ENCODE results near the gene C1orf226.
"Not testable (repeated sequence)": the region's sequence is repeated elsewhere in the genome, so short reads cannot be mapped to it uniquely, and the experiment has no call there.

The C1orf226 gene

GRCh38 chr1:162407539-162407938 is 26.0 kb downstream of the C1orf226 start:
- DNase-seq (ENCODE audit: low read depth), result no peak

GRCh38 chr1:162412002-162412401 is 30.5 kb downstream of the C1orf226 start, which contains the start of gene SH2D1B:
TSS of gene SH2D1B (minus strand) at chr1:162412136. CDS start at chr1:162412016, 120 bp downstream.
- DNase-seq (ENCODE audit: low read depth), result no peak

- no peak for DNase-seq (ENCODE audit: low read depth)
Observed at GRCh38 chr1:162416215-162416614, 34.7 kb downstream of the C1orf226 start.

- DNase-seq (ENCODE audit: low read depth), result no peak
Observed at GRCh38 chr1:162416909-162417308, 35.4 kb downstream of the C1orf226 start.

GRCh38 chr1:162417650-162418049 is 36.1 kb downstream of the C1orf226 start:
- no peak for DNase-seq (ENCODE audit: low read depth)

GRCh38 chr1:162418584-162418983 is 37.1 kb downstream of the C1orf226 start:
- not testable (repeated sequence) for DNase-seq (ENCODE audit: low read depth)

- DNase-seq (ENCODE audit: low read depth), result not testable (repeated sequence)
Observed at GRCh38 chr1:162419450-162419931, 38.0 kb downstream of the C1orf226 start.

- no peak for DNase-seq (ENCODE audit: low read depth)
Observed at GRCh38 chr1:162420120-162420519, 38.6 kb downstream of the C1orf226 start.

GRCh38 chr1:162421258-162422164 is 40.0 kb downstream of the C1orf226 start:
- DNase-seq (ENCODE audit: low read depth), result no peak

GRCh38 chr1:162422662-162423375 is 41.3 kb downstream of the C1orf226 start:
- DNase-seq (ENCODE audit: low read depth), result no peak

- no peak for DNase-seq (ENCODE audit: low read depth)
Observed at GRCh38 chr1:162430583-162430982, 49.1 kb downstream of the C1orf226 start.

- DNase-seq (ENCODE audit: low read depth), result not testable (repeated sequence)
Observed at GRCh38 chr1:162432977-162433713, 51.6 kb downstream of the C1orf226 start.
